Uterus (tissue), 2 donors: Measurements from ENCODE around the gene MMADHC.
"Not testable (repeated sequence)": the region's sequence is repeated elsewhere in the genome, so short reads cannot be mapped to it uniquely, and the experiment has no call there.

ENCODE experiments used
- POLR2A ChIP-seq, 2 donors: fragments of 450-650 bp; IDR thresholded peaks; one replicate each; pipeline ENCODE4 v1.6.1; 2016; ENCODE audit warnings: antibody characterized with exemption in 2 of 2, mild to moderate bottlenecking in 1 of 2, moderate library complexity in 1 of 2
- TF ChIP-seq, protein P1 (sequence below), 4 experiments: fragments of 200-600 bp in 2 of 4; fragments of 450-650 bp in 2 of 4; sonication (generic) in 2 of 4; IDR thresholded peaks; one replicate each; pipeline ENCODE4 v1.5.1; 2016 to 2019; ENCODE audit warnings: antibody characterized with exemption in 4 of 4, mild to moderate bottlenecking in 2 of 4, moderate library complexity in 1 of 4

DNA sequence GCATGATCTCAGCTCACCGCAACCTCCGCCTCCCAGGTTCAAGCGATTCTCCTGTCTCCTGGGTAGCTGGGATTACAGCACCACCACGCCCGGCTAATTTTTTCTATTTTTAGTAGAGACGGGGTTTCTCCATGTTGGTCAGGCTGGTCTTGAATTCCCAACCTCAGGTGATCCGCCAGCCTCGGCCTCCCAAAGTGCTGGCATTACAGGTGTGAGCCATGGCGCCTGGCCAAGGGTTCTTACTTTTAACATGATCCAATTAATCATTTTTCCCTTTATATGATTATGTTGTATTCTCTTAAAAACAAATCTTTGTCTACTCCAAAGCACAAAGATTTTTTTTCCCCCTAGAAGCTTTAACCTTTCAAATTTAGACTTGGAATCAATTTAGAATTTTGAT, 21.9 kb downstream of the MMADHC start:
- TF ChIP-seq, protein P1, sequence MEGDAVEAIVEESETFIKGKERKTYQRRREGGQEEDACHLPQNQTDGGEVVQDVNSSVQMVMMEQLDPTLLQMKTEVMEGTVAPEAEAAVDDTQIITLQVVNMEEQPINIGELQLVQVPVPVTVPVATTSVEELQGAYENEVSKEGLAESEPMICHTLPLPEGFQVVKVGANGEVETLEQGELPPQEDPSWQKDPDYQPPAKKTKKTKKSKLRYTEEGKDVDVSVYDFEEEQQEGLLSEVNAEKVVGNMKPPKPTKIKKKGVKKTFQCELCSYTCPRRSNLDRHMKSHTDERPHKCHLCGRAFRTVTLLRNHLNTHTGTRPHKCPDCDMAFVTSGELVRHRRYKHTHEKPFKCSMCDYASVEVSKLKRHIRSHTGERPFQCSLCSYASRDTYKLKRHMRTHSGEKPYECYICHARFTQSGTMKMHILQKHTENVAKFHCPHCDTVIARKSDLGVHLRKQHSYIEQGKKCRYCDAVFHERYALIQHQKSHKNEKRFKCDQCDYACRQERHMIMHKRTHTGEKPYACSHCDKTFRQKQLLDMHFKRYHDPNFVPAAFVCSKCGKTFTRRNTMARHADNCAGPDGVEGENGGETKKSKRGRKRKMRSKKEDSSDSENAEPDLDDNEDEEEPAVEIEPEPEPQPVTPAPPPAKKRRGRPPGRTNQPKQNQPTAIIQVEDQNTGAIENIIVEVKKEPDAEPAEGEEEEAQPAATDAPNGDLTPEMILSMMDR (IDR thresholded peaks at IDR 0.05) = not testable (repeated sequence)
- TF ChIP-seq POLR2A (IDR thresholded peaks at IDR 0.05) = not testable (repeated sequence)
